Endothelial cell of umbilical vein (primary cell): ENCODE data around the gene GADD45G. TPM values are rescaled to one million over a fixed set of nuclear protein-coding genes. Genes with fewer than 3 reads are reported as not detected.

ENCODE experiments used
- BruUV-seq: library from RNA; stranded (reverse); fragments of 400-500 nt; replicated peaks from 2 replicates; lab custom pipeline; 2021; lab: Mats Ljungman, UMichigan
- CTCF ChIA-PET: fragments of 300-600, 350-600 bp; sonication (Branson Sonifier 250); formaldehyde crosslinking; loops from one replicate; lab custom pipeline; 2021; ENCODE audit warnings: antibody characterized with exemption, inconsistent platforms; lab: Charles Lee
- POLR2A ChIA-PET: fragments of 300-600, 350-600 bp; sonication (Branson Sonifier 250); formaldehyde crosslinking; loops from one replicate; lab custom pipeline; 2021; ENCODE audit warnings: antibody characterized with exemption, inconsistent platforms; lab: Charles Lee
- DNase-seq: peaks from one replicate; pipeline ENCODE4 v3.0.0-alpha.2; 2011; ENCODE audit warnings: low read depth, low spot score
- FAIRE-seq: peaks from 2 replicates; lab custom pipeline; 2011; peaks lifted over from hg19 to GRCh38; lab: Jason Lieb, UNC
- H2AFZ ChIP-seq: 2 replicates; pipeline ENCODE4 v1.6.0; 2012; ENCODE audit warnings: low read depth, low read length, control low read depth, inconsistent platforms
- H3K27ac ChIP-seq: 2 replicates; pipeline ENCODE4 v1.5.1; 2011; ENCODE audit warnings: low read depth, mild to moderate bottlenecking, control low read depth, low read length, moderate library complexity; ENCODE audit not compliant: insufficient read depth
- H3K27me3 ChIP-seq, 2 experiments: 2 replicates each; pipeline versions ENCODE4 v1.6.0 to v1.6.1; 2011; ENCODE audit warnings: low read length in 2 of 2, mixed read lengths in 1 of 2; ENCODE audit not compliant: control insufficient read depth in 2 of 2, insufficient read depth in 2 of 2
- H3K36me3 ChIP-seq, 2 experiments: 2 replicates in 1 of 2; 3 replicates in 1 of 2; pipeline ENCODE4 v1.5.1; 2011; ENCODE audit warnings: low read length in 2 of 2, mild to moderate bottlenecking in 1 of 2, moderate library complexity in 1 of 2; ENCODE audit not compliant: control insufficient read depth in 2 of 2, insufficient read depth in 2 of 2; ENCODE audit errors: extremely low read depth in 1 of 2
- H3K4me1 ChIP-seq: 3 replicates; pipeline ENCODE4 v1.5.1; 2011; ENCODE audit warnings: mild to moderate bottlenecking, low read length; ENCODE audit not compliant: control insufficient read depth, insufficient read depth; ENCODE audit errors: extremely low read depth
- H3K4me2 ChIP-seq: 2 replicates; pipeline ENCODE4 v1.6.1; 2011; ENCODE audit warnings: low read length, control low read depth, mixed read lengths; ENCODE audit not compliant: insufficient read depth
- H3K4me3 ChIP-seq, 3 experiments: fragments of 200-600 bp in 1 of 3; sonication (generic), shearing (Covaris generic) in 1 of 3; replicated peaks in 1 of 3; 2 replicates each; pipeline ENCODE4 v1.5.1; 2011 to 2016; ENCODE audit warnings: control low read depth in 3 of 3, low read length in 3 of 3, mild to moderate bottlenecking in 2 of 3, inconsistent platforms in 1 of 3, low read depth in 1 of 3, moderate library complexity in 1 of 3; ENCODE audit not compliant: insufficient read depth in 1 of 3
- H3K79me2 ChIP-seq: 2 replicates; pipeline ENCODE4 v1.6.0; 2012; ENCODE audit warnings: low read length, inconsistent platforms; ENCODE audit not compliant: control insufficient read depth, insufficient read depth
- H3K9ac ChIP-seq: replicated peaks from 2 replicates; pipeline ENCODE3; 2011; ENCODE audit warnings: low read length, control low read depth; ENCODE audit not compliant: insufficient read depth; ENCODE audit errors: extremely low read depth
- H3K9me1 ChIP-seq: replicated peaks from 3 replicates; pipeline ENCODE4 v1.6.0; 2011; ENCODE audit warnings: mild to moderate bottlenecking, low read length; ENCODE audit not compliant: control insufficient read depth, insufficient read depth; ENCODE audit errors: extremely low read depth
- H3K9me3 ChIP-seq: replicated peaks from 2 replicates; pipeline ENCODE4 v1.5.1; 2012; ENCODE audit warnings: low read length, inconsistent platforms; ENCODE audit not compliant: control insufficient read depth, insufficient read depth
- H4K20me1 ChIP-seq: replicated peaks from 2 replicates; pipeline ENCODE3; 2011; ENCODE audit warnings: mild to moderate bottlenecking, low read length; ENCODE audit not compliant: control insufficient read depth, insufficient read depth; ENCODE audit errors: extremely low read depth
- EZH2 ChIP-seq: IDR thresholded peaks from 2 replicates; pipeline ENCODE4 v1.6.1; 2012; ENCODE audit warnings: borderline replicate concordance, low read depth, mild to moderate bottlenecking, moderate library complexity, low read length, inconsistent platforms; ENCODE audit not compliant: severe bottlenecking
- FOS ChIP-seq: IDR thresholded peaks from 2 replicates; pipeline ENCODE4 v1.6.1; 2011; ENCODE audit warnings: mild to moderate bottlenecking, low read length, moderate library complexity, borderline replicate concordance; ENCODE audit not compliant: insufficient read depth
- GATA2 ChIP-seq: IDR thresholded peaks from 2 replicates; pipeline ENCODE4 v1.7.0; 2011; ENCODE audit warnings: low read depth, mild to moderate bottlenecking, moderate library complexity, mixed read lengths, low read length; ENCODE audit not compliant: insufficient read length, insufficient read depth
- JUN ChIP-seq: IDR thresholded peaks from 2 replicates; pipeline ENCODE4 v1.6.1; 2011; ENCODE audit warnings: borderline replicate concordance, low read depth; ENCODE audit not compliant: insufficient read length, insufficient read depth
- MYC ChIP-seq: IDR thresholded peaks from one replicate; pipeline ENCODE4 v1.6.1; 2011; ENCODE audit warnings: mild to moderate bottlenecking, low read depth, low read length
- POLR2A ChIP-seq: IDR thresholded peaks from 2 replicates; pipeline ENCODE4 v1.6.1; 2012; ENCODE audit warnings: low read depth, mild to moderate bottlenecking, control low read depth, low read length
- POLR2AphosphoS5 ChIP-seq: IDR thresholded peaks from 2 replicates; pipeline ENCODE4 v1.6.1; 2012; ENCODE audit warnings: low read depth, mild to moderate bottlenecking, control low read depth, low read length, moderate library complexity; ENCODE audit not compliant: insufficient read depth
- dilution Hi-C: fragments of 300-500 bp; cut with MboI; formaldehyde crosslinking; loops from one replicate; pipeline ENCODE4 v1.15.0; 2019; ENCODE audit warnings: low sequenced_read_pairs; ENCODE audit not compliant: extremely low pct_ligation_motif_present
- intact Hi-C: fragments of 100-400 bp; cut with micrococcal nuclease; formaldehyde crosslinking; loops from one replicate; pipeline ENCODE4 v1.10.0; 2022
- polyA plus RNA-seq, 4 experiments: library from polyadenylated mRNA; depleted of rRNA in 3 of 4; stranded (reverse) in 3 of 4; unstranded in 1 of 4; fragments of >200 nt; gene quantifications; 2 replicates each; pipeline versions ENCODE4 v1.2.1 to v1.2.3, GENCODE V29; 2011 to 2012; ENCODE audit warnings: missing spikeins in 1 of 4
- total RNA-seq: library from RNA; stranded (reverse); gene quantifications from 2 replicates; pipeline ENCODE4 v1.2.3, GENCODE V29; 2021
- TF ChIP-seq, protein P1 (sequence below), 2 donors: IDR thresholded peaks; 1 replicate in 1 of 2; 2 replicates in 1 of 2; pipeline ENCODE4 v1.5.1; 2011; ENCODE audit warnings: low read length in 2 of 2, mild to moderate bottlenecking in 2 of 2, moderate library complexity in 2 of 2, control low read depth in 1 of 2, inconsistent platforms in 1 of 2, low read depth in 1 of 2; ENCODE audit not compliant: insufficient read depth in 1 of 2; ENCODE audit errors: extremely low read depth in 1 of 2
- TF ChIP-seq, protein P2 (sequence below): IDR thresholded peaks from 2 replicates; pipeline ENCODE4 v1.6.1; 2011; ENCODE audit not compliant: insufficient read depth, insufficient read length

Gene GADD45G
- total and polyA plus RNA-seq, 2 donors (not counting 3 experiments of a cell fraction or from before 2014, with no cell fraction given): 0.44 to 0.64 TPM

DNA sequence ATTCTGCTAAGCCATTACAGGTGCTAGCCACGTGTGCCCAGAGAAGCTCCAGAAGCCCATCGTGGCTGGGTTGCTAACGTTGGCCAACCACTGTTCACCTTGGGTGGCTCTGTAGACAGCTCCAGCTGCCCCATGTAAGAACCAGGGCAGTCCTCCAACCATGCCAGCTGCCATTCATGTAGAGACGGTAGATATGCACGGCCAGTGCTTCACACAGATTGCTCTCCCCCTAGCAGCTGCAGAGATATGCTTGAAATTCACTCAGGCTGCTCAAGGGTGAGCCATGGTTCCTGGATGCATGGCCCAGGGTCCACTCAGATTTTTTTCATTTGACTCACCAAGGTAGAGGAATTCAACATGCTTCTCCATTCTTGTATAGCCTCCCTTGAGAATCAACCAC lies 31.0 kb downstream of the GADD45G start:
- intact Hi-C loops: no loop called here

More for the DNA sequence above, 31.0 kb downstream of the GADD45G start:
- no peak for TF ChIP-seq POLR2A
- TF ChIP-seq, protein P1, sequence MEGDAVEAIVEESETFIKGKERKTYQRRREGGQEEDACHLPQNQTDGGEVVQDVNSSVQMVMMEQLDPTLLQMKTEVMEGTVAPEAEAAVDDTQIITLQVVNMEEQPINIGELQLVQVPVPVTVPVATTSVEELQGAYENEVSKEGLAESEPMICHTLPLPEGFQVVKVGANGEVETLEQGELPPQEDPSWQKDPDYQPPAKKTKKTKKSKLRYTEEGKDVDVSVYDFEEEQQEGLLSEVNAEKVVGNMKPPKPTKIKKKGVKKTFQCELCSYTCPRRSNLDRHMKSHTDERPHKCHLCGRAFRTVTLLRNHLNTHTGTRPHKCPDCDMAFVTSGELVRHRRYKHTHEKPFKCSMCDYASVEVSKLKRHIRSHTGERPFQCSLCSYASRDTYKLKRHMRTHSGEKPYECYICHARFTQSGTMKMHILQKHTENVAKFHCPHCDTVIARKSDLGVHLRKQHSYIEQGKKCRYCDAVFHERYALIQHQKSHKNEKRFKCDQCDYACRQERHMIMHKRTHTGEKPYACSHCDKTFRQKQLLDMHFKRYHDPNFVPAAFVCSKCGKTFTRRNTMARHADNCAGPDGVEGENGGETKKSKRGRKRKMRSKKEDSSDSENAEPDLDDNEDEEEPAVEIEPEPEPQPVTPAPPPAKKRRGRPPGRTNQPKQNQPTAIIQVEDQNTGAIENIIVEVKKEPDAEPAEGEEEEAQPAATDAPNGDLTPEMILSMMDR (IDR thresholded peaks at IDR 0.05; ENCODE audit: extremely low read depth in 1 of 2, insufficient read depth in 1 of 2, low read depth in 1 of 2, low read length in 2 of 2): no peak
- TF ChIP-seq POLR2AphosphoS5: no peak
- TF ChIP-seq MYC: no peak
- TF ChIP-seq JUN: no peak
- TF ChIP-seq, protein P2, sequence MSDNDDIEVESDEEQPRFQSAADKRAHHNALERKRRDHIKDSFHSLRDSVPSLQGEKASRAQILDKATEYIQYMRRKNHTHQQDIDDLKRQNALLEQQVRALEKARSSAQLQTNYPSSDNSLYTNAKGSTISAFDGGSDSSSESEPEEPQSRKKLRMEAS: no peak
- TF ChIP-seq EZH2: no peak
- no peak for TF ChIP-seq GATA2
- no peak for TF ChIP-seq FOS
- no peaks in the 10 kb centered on the region for H3K27me3 ChIP-seq
- CTCF ChIA-PET: interaction anchor here (1.0 to 1.3 kb wide), 2 partner anchors 33 to 38 kb away, joined by 3 to 4 read pairs; no protein-coding TSS in a partner anchor
- H3K27ac ChIP-seq: no peak overlapping the region
- no TSS peak for BruUV-seq
- H3K9me1 ChIP-seq: no peaks in the 10 kb centered on the region
- H3K9me3 ChIP-seq: no peaks in the 10 kb centered on the region
- H3K79me2 ChIP-seq: no peaks in the 10 kb centered on the region
- H3K4me1 ChIP-seq: no peaks in the 10 kb centered on the region
- H3K9ac ChIP-seq: no peak overlapping the region
- no peaks in the 10 kb centered on the region for H3K36me3 ChIP-seq
- no peak overlapping the region for H3K4me2 ChIP-seq
- no peak for DNase-seq
- POLR2A ChIA-PET: no interaction called here
- dilution Hi-C loops: no loop called here
- no peaks in the 10 kb centered on the region for H4K20me1 ChIP-seq
- H3K4me3 ChIP-seq: no peak overlapping the region
- FAIRE-seq: no peak
- no peak overlapping the region for H2AFZ ChIP-seq
